GOT3 (cell line): ENCODE results near the gene IL3.
"Not testable (repeated sequence)": the region's sequence is repeated elsewhere in the genome, so short reads cannot be mapped to it uniquely, and the experiment has no call there.

Experiments
- DNase-seq: peaks from one replicate; lab custom pipeline; 2025; ENCODE audit warnings: mixed read lengths; lab: John Stamatoyannopoulos, UW

IL3 gene

DNA sequence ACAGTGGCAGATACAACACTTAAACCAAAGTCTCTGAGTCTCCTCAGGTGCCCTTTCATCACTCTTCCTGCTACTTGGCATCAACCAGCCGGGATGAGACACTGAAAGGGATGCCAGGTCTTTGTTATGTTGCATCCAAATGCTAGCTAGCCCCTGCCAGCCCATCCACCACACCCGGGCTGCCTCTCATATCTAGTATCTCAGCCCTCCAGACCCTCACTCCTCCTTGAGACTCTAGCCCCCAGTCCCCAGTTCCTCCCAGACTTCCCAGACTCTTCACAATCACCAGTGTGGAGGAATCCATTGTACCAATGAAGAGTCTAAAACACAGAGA lies 34.6 kb downstream of the IL3 start:
- DNase-seq = no peak

DNA sequence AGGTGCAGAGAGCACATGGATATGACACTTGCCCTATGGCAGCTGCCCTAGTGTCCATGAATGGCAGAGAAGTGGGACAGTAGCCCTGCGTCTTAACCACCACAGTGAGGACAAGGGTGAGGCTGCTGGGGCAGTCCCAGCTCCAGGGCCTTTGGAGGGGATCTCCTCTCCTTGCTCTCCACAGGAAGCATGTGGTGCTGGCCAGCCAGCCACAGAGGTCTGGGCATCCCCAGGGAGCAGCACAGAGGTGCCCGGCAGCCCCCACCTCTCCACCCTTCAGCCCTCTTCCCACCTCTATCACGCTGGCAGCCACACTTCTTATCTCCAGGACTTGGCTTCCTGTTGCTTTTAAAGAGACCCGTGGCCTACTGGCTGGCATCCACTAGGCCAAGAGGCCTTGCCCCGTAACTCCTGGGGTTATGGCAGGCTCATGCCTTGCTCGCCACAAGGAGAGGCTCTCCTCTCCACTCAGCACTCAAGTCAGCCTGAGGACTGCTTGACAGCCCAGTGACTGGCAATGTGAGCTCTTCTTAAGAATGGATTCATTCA lies 35.0 kb downstream of the IL3 start:
- DNase-seq = no peak

- no peak for DNase-seq
Observed at GRCh38 chr5:132096904-132097303, 36.4 kb downstream of the IL3 start.

DNA sequence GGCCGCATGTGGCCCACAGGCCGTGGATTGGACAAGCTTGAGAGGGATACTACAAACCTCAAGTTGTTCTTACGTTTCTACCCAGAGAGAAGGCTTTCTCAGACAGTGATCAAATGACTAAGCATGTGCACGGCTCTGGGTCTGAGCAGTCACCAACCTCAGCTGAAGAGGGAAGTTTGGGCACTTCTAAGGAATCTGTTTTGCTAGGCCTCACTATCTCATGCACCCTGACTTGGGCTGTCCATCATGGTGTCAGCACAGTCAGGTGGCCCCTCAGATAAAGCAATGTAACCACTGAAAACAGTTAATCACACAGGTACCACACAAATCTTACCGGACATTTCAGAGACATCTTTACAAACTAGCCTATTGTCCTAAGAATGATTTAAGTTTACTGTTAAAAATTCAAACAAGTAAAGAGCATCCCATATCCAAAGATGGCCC lies 37.7 kb downstream of the IL3 start:
- DNase-seq = no peak

- DNase-seq = no peak
Observed at GRCh38 chr5:132098621-132099020, 38.2 kb downstream of the IL3 start.

DNA sequence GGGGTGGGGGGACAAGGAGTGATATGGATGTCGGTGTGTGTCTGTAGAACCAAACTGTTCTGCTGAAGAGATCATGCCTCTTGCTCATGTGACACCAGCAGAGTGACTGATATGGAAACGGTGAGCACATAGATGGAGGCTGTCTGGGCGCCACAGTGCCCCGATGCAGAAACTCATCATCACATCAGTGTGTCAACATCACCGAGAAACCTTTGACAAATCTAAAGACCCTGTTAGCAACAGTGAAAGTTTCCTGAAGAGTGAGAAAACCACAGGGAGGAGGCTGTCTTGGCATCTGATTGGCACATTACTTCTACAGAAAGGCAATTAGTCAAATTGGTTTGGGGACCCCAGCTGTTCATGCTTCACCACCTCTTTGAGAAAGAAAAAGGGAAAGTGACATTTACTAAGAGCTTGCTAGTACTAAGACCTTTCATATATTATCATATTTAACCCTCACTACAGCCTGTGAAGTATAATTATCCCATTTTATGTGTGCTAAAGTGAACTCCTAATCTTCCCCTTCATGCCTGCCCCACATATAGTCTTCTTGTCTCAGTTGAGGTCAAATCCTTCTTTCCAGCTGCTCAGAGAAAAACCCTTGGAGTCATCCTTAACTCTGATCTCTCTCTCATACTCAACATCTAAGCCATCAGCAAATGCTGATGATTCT lies 38.8 kb downstream of the IL3 start:
- no peak for DNase-seq

DNA sequence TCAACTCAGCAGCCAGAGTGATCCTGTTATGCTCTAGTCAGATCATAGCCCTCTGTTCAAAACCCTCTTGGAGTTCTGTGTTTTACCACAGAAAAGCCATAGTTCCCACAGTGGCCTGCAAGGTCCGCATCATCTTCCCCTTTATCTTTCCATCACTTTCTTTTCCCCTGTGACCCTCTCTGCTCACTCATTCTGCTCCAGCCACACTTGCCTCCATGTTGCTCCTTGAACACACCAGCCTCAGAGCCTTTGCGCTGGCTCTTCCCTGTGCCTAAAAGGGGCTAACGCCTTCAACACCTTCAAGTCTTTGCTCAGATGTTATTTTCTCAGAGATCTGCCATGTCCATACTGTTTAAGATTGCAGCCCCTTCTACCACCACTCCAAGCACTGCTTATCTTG lies 39.5 kb downstream of the IL3 start:
- DNase-seq = no peak

DNA sequence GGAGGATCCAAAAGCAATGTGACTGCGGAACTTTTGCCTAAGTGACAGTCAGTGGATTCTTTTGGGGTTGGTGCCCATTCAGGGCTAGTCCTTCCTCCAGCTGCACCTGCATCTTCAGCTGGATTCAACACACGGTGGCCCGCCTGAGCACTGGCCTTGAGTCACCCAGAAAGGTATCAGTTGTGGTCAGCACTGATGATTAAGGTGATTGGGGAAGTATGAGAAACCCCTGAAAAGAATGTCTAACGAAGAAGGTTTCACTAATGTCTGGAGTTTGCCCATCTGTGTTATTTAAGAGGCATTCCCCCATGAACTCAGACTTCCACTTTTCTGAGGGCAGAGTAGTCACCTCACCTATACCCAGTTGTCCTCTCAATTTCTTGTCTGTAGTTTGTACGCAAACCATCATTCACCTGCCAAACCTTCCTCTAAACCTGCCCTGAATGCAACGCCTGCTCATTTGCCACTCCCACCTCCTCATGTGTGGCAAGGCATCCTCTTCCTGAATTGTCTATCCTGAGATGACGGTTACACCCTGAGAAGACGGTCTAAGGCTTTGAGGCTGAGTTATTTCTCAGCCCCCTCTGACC lies 40.3 kb downstream of the IL3 start:
- no peak for DNase-seq

- DNase-seq = no peak
Observed at GRCh38 chr5:132101385-132101880, 41.0 kb downstream of the IL3 start.

GRCh38 chr5:132102101-132102701 lies 41.7 kb downstream of the IL3 start:
- DNase-seq = no peak

DNA sequence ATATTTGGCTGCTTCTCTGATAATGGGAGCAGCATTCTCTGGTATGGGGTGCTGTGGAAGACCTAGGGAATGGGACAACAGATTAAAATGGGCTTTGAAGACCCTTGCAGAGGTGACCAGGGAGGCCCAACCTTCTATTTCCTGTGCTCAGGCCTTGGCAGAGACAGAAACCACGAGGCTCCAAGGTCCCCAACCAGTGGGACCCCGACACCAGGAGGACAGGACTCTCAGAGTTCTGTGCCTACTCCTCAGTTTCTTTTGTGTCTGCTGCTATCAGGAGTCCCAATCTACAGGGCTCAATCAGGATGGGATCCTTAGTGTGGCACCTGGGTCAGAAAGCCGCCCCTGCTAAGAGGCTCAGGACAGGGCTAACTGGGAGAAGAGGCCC lies 42.5 kb downstream of the IL3 start:
- DNase-seq = no peak

GRCh38 chr5:132103332-132103951 lies 43.0 kb downstream of the IL3 start:
- DNase-seq = peak; percentile 61

GRCh38 chr5:132103969-132104391 lies 43.5 kb downstream of the IL3 start:
- DNase-seq = no peak

DNA sequence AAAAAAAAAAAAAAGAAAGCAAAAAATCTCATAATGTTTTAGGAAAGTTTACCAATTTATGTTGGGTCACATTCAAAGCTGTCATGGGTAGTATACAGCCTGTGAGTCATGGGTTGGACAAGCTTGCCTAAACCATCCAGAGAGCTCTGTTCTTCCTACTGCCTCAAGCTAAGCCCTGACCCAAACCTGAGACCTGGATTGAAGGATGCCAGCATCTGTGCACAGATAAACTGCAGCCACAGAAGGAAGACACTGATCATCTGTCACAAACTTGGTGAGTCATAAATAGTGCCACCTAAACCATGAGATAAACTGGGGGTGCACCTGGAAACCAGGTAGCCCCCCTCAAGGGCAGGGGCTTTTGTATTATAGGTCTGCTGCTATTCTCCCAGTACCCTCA lies 44.1 kb downstream of the IL3 start:
- no peak for DNase-seq

DNA sequence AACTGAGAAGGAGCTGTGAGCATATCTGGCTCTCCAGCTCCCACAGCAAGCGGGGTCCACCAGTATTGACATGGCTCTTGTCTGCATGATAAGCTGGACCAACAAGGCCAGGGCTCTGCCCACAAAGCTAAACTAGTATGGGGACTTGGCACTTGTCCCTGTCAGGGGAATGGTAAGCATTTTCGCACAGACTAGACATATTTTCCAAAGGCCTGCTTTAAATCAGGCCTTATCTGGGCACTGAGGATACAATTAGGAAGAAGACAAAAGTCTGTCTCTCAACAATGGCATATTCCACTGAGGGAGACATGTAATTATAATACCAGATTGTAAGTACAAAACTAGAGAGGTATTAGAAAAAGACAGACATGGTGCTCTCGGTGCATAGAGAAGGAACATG lies 45.2 kb downstream of the IL3 start:
- no peak for DNase-seq

GRCh38 chr5:132108495-132108894 lies 48.0 kb downstream of the IL3 start:
- DNase-seq = not testable (repeated sequence)

DNA sequence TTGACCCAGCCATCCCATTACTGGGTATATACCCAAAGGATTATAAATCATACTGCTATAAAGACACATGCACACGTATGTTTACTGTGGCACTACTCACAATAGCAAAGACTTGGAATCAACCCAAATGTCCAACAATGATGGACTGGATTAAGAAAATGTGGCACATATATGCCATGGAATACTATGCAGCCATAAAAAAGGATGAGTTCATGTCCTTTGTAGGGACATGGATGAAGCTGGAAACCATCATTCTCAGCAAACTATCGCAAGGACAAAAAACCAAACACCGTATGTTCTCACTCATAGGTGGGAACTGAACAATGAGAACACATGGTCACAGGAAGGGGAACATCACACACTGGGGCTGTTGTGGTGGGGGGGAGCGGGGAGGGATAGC lies 48.5 kb downstream of the IL3 start:
- DNase-seq = not testable (repeated sequence)

DNA sequence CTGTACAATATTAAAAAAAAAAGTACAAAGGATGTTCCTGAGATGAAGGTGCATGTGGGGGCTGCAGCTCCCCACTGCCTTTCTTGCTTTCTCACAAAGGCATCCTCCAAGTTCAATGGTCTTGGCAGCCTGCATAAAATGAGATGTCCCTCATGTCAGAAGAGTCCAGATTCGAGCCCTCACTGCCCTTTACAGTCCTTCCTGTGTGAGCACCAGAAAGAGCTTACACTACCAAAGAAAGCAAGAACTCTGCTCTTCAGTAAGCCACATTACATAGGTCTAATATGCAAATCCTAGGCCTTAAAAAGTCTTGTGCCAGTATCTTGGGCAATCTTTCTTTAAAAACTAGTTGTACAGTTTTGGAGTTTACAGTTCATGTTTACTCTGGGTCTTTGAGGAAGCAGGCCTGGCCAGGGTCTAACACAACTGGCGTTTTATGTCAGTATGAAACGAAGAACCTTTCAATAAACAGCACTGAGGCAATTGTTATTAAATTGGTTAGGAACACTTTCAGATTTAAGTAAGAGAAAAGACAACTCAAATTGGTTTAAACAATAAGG lies 49.1 kb downstream of the IL3 start:
- no peak for DNase-seq

- no peak for DNase-seq
Observed at GRCh38 chr5:132110195-132110594, 49.7 kb downstream of the IL3 start.

DNA sequence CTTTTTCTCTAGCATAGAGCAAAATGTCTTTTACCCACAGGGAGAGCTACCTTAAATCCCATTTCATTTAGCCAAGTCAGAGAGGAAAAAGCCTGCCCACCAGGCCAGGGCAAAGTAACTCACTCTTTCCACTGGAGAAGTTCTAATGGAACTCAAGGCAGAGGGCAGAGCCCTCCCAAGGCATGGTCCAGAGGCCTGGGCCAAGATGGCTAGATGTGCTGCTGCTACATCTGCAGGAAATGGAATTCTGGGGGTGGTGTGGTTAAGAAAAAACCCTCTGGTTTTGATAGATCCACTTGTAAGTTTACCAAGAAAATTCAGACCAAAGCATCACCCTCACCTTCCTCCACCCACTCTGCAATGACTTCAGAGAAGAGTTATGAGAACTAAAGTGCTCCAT lies 50.5 kb downstream of the IL3 start:
- no peak for DNase-seq

- DNase-seq = no peak
Observed at GRCh38 chr5:132112111-132112510, 51.7 kb downstream of the IL3 start.
